ENCODE measurements around the gene C2orf74. TPM values are rescaled to one million over a fixed set of nuclear protein-coding genes. Genes with fewer than 3 reads are reported as not detected.
"Not testable (repeated sequence)": the region's sequence is repeated elsewhere in the genome, so short reads cannot be mapped to it uniquely, and the experiment has no call there.

C2orf74 gene
- polyA plus RNA-seq, 1 donor = 20.9 TPM

DNA sequence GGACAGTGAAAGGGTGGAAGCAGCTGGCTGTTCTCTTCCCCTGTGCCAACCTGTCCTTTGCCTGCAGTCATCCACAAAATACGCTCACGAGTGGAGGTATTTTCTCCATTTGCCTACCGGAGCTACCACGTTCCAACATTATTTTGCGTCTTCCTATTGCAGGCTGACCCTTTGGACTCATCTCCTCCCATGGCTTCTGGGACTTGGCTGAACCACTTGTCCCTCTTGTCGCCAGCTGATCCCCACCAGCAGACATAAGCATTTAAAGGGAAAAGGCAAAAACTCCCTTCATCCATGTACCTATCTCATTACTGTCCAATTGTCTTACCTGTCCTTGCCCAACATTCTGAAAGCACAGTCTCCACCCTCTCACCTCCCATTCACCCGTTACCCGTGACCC is 13.0 kb downstream of the C2orf74 start:
- DNase-seq = no peak

DNA sequence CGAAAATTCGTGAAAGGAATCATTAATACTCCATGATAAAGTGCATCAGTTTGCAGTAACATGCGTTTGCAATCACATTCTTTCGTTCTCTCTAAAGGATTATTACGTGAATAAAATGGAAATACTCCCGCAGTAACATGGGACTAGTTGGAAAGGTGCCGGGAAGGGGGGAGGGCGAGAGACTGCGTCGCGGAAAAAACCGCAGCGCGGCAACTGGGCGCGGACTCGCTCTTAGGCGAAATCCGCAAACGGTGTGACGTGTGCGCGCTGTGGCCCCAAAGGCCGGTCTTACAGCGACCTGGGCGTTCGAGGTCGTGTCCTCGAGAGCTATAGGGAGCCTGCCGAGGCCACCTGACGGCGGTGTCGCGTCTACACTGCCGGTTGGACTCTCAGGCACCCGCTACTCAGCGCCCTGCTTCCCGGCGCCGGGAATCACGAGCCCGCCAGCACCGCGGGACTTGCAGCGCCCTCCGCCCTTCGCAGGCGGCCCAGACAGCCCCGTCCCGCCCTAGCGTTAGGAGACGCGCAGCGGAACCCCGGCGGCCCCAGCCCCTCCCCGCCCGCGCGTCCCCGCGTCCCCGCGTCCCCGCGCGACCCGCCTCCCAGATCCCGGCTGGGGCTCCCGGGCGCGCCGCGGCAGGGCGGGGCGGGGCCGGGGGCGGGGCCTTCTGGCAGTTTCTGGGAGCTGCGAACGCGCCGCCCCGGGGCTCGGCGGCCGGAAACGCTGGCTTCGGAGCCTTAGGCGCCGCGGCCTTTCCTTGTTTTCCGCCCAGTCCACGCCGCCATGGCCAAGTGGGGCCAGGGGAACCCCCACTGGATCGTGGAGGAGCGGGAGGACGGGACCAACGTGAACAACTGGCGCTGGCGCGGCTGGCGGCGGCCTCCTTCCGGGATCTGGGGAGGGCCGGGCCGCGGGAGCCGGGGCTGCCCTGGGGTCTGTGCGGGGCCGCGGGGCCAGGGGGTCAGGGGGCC is 15.1 kb downstream of the C2orf74 start:
- DNase-seq = peak; percentile 96

DNA sequence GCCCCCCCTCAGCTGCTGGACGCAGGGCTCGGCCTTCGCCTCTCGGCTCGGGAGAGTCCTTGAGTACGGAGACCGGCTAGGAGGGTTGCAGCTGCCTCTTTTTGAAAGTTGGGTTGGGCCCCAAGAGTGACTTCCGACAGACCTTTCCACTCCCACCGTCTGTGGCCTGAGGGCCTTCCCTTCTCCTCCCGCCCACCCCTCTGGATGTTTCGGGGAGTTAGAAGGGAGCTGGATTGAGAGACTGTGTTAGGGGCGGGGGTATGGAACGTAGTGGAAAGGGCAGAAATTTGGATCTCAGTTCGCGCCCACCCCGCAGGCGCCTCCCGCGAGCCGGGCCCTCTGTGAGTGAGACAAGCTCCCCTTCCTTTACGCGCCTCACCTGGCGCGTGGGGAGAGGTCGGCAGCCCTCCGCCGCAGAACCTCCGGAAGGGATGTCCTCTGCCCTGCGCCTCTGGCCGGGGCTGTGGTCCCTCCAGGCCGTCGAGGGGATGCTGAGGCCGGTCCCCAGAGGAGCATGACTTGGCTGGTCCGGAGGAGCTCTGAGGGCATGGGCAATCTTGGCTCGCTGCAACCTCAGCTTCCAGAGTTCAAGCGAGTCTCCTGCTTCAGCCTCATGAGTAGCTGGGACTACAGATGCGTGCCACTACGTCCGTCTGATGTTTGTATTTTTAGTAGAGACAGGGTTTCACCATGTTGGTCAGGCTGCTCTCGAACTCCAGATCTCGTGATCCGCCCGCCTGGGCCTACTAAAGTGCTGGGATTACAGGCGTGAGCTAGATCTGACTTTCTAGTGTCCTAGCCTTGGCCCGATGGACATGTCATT is 15.9 kb downstream of the C2orf74 start:
- peak; percentile 59 for DNase-seq

DNA sequence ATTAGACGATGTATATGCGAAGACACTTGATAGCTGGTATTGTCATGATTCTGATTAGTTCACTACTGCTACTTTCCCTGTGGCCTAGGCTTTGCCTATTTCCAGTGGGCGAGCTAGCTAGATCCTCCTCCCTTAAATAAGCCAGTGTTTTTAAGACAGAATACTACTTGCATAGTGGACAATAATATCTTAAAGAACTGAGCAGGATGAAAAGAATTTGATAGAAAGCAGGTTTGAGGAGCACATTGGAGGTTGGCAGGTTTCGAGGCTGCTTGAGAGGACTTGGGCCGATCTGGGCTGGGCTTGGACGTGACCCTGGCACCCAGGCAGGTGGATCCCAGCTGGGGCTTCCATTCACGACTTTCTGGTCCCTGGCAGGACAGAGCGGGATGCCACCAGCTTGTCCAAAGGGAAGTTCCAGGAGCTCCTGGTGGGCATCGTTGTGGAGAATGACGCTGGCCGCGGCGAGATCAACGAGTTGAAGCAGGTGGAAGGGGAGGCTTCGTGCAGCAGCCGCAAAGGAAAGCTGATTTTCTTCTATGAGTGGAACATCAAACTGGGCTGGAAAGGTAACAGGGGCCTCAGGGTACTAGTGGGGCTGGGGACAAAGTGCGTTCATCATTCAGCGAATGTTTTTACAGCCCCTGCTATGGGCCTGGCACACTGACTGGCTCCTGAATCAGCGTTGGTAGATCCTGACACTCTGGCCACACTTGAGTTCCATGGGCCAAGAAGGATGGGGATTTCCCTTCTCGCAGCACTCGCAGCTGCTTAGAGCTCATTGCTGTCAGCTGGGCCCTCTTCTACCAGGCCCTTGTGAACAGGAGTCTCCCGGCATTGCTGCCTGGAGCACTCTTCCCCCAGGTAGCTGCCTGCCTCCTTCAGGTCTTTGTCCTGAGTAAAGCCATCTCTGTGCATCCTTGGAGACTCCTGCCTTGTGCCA is 16.9 kb downstream of the C2orf74 start:
- DNase-seq = no peak

DNA sequence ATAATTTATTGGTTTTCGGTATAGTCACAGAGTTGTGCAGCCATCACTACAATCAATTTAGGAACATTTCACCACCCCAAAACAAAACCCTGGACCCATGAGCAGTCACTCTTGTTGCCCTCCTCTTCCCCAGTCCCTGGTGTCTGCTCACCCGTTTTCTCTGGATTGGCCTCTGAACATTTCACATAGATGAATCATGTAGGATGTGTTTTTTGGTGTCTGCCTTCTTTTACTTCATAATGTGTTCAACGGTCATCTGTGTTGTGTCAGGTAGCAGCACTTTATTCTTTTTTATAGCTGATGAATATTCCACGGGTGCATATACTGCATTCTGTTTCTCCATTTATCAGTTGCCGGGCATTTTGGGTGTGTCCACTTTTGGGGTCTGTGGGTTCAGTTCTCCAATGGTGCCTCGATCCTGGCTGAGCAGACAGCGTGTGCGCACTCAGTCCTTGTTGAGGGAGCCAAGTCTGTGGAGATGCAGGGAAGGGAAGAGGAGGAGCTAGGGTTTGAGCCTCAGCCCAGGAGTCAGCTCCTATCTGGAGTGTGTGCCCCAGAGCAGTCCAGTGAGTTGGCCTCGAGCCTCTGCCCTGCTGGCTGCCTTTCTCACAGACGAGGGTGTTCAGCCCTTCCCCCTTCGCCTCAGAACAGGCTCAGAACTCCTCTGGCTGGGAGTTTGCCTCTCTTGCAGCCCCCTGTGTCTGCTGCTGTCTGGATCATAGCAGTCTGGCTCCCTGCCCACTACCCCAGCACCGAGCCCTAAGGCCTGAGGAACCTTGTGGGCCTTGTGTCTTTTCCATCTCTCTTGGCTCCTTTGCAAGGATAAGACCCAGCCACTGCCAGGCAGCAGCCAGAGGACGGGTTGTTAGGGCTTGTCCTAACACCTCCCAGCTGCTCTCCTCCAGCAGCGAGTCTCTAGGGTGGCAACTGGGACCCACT is 18.0 kb downstream of the C2orf74 start:
- DNase-seq = peak; percentile 47

DNA sequence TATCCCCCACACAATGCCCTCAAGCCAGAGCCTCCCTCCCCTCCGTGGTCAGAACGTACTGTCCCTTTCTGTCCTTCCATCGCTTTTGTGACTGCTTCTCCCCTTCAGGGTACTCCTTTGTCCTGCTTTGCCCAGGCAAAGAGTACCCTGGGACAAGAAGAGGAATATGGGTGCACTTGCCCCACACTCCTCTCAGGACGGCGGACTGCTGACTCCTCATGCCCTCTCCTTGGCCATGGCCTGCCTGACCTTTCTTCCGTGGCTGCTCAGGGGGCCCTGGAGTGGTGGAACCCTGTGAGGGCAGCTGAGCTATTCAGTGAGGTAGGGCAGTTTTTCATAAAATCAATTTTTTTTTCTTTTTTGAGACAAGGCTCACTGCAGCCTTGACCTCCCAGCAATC is 18.7 kb downstream of the C2orf74 start:
- no peak for DNase-seq

DNA sequence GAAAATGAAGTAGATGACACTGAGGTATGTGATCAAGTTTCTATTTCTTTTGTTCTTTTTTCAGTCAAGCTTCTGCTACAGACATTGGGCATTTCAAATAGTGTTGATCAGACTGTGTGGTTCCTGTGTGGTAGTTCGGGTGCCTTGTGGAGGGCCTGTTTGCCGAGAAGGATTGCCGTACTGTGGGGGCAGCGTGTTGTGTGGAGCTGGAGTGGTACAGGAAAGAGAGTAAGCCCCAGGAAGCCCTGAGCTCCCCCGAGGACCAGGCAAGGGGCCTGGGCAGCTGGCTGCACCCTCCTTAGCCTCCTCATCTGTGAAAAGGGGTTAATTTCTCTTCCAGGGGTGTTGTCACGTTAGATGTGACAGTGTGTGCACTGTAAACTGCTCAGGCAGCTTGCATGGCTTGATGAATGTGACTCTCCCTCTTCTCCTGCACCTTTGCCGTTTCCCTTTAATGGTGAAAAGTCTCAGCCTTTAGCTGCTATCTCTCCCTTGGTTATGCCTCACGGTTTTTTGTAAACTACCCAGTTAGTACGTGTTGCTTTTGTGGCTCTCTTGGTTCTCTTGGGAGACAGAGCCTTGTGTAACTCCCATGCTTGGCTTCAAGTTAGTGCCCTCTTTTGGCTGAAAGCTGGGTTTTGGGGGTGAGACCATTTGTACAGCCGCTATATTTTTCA is 19.5 kb downstream of the C2orf74 start:
- no peak for DNase-seq

DNA sequence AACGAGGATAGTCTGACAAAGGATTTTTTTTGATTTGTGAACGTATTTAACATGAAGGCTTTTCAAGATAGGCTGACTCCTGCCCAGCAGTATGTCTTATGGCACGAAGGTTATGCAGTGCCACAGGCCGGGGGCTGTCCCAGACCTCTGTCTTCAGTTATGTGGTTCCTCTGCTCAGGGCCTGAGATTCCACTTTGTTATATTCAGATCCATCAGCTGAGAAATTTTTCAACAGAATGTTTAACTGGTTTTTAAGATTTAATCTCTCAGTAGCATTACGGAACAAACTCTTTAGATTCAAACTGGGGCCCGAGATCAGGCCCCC is 20.0 kb downstream of the C2orf74 start:
- DNase-seq = no peak

DNA sequence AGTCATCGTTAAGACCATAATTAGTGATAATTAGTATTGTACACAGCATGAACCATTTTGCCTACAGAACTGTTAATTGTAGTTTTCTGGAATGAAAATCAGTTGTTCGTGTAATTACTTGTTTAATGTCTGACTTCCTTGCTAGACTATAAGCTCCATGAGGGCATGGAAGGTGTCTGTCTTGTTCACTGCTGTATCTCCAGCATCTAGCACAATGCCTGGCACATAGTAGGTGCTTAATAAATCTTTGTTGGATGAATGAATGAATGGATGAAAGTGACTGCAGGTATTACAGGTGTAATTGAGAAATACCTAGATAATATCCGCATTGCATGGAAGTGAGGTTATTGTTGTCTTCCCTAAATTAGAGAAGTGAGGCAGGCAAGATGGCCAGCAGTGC is 21.8 kb downstream of the C2orf74 start:
- DNase-seq = no peak

DNA sequence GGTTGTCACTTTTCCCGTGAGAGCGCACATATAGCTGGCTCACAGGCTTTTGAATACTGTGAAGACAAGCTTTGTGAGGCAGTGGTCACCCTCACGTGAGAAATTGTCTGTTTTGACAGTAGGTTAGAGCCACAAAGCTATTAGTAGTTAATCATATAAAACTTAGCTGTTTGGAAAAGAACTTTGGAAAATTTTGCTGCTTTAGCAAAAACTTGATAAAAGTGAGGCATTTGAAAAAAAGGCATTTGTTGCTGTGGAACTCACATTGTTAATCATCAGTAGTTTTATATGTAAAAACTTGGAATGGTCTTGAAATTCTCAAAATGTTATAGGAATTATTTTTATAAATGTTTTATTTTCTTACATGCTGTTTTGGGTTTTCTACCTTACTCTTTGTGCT is 22.3 kb downstream of the C2orf74 start:
- no peak for DNase-seq

DNA sequence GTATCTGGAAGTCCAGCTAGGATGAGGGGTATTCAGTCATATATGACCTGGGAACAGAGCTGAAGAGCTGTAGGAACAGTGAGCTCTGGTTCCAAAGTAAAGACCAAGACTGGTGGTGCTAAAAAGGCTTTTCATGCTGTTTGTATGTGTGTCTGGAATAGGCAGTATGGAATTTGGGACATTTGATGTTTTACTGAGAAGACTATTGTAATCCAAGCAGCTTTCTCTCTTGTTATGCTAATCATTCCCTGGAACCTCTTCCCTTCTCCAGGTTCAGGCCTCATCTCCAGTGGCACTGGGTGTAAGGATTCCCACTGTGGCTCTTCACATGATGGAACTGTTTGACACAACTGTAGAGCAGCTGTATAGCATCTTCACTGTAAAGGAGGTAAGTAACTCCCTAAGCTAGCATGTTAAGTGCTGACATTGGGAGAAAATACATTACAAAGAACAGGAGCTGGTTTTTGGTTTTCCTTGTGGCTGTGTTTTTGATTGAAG is 23.3 kb downstream of the C2orf74 start:
- DNase-seq = no peak

DNA sequence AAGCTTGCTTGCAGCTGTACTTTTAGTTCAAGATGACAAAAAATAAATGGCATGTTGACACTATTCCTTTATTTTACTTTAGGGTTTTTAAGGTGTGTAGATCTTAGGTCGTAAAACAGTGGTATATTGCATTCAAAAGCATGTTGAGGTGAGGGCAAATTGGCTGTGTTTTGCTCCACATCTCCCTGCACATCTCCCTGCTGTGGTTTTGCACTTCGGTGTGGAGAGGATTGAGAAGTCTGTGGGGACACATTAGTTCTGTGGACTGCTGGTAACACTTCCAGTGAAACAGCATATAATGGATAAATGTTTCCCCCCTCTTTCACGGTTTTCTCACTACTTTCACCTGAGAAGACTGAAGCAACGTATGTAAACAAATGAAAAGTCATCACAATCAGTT is 25.1 kb downstream of the C2orf74 start:
- no peak for DNase-seq

DNA sequence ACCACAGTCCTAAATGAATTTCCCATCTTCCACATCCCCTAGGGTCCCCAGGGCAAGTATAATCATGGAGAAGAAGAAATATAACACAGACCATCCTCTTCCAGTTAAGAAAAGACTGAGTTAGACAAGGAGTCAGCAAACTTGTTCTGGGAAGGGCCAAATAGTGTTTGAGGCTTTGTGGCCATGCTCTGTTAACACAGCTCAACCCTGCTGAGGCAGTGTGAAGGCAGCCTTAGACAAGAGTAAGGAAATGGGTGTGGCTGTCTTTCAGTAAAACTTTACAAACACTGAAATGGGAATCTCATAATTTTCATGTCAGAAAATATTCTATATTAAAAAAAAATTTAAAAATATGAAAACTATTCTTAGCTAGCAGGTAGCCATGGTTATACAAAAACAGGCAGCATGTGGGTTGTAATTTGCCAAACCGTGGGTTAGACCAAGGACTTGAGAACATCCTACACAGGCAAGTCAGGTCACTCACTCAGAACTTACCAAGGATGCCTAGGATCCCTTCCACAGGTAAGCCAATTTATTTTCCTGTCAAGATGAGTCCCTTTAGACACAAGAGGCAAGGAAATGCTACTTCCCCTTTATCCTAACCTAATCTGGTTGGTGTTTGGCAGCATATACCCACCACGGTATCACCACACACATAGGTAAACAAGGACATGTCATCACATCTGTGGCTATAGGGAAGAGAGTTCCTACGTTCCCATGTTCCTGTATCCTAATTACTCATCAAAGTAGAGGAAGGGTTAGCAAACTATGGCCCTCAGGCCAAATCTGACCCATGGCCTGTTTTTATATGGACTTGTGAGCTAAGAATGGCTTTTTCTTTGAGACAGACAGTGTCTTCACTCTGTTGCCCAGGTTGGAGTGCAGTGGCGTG is 31.9 kb downstream of the C2orf74 start:
- no peak for DNase-seq

DNA sequence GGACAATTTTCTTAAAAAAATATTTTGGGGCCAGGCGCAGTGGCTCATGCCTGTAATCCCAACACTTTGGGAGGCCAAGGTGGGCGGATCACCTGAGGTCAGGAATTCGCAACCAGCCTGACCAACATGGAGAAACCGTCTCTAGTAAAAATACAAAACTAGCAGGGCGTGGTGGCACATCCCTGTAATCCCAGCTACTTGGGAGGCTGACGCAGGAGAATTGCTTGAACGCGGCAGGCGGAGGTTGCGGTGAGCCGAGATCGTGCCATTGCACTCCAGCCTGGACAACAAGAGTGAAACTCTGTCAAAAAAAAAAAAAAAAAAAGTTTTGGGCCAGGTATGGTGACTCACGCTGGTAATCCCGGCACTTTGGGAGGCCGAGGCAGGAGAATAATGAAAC is 32.7 kb downstream of the C2orf74 start:
- not testable (repeated sequence) for DNase-seq

DNA sequence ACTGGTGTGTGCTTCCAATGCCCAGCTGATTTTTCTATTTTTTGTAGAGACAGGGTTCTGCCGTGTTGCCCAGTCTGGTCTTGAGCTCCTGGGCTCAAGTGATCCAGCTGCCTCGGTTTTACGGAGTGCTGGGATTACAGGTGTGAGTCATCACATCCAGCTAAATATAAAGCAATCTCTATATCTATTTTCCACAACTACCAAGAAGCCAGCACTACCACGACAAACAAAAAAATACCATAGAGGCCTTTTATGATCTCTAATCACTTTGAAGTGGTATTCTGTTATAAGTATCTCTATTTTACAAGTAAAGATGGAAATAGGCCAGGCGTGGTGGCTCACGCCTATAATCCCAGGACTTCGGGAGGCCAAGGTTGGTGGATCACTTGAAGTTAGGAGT is 34.7 kb downstream of the C2orf74 start:
- DNase-seq = no peak

DNA sequence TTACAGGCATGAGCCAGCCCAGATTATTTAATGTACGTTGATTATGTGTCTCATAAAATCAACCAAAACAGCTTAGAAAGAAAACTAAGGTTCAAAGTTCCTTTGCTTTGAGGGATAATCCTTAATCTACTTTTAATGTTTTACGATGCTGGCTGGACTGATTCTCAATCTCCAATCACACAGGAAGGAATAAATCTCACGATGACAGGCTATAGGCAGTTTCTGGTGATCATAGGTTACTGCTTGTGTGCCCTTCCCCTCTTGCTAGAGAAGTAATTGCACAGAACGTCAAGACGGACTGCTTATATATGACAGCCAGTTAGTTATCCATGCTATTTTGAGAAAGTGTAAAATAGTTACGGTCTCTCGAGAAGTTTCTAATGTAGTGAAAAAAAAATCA is 43.1 kb downstream of the C2orf74 start:
- no peak for DNase-seq

DNA sequence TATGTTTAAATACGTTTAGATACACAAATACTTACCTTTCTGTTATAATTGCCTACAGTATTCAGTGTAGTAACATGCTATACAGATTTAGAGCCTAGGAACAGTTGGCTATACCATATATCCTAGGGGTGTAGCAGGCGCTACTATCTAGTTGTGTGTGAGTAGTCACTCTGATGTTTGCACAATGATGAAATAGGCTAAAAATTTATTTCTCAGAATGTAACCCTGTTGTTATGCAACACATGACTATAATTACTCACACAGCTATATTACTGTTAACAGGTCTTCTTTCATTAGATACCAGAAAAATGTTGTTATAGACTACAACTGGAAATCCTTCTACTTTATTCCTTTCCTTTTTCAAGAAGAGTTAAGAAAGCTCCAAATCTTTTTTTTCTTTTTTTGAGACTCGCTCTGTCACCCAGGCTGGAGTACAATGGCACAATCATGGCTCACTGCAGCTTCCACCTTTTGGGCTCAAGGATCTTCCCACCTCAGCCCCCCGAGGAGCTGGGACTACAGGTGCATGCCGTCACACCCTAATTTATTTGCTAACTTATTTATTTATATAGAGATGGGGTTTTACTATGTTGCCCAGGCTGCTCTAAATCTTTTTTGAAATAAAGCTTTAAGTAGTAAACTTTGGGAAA is 48.5 kb downstream of the C2orf74 start:
- no peak for DNase-seq

DNA sequence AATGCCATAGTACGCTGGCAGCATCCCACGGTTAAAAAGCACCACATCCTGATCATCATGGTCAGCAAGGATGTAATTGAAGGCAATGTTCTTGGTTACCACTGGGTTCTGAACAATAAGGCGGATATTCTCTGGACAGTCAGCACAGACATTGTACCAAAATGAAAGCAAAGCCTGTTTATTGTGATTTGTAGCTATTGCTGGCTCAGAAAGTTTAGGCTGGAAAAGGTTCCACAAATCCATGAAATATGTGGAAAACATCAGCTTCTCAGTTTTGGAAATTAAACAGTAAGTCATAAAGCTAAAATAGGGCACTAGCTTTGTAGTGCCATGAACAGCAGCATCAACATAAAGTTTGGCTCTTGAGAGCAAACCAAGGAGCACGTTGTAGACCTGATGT is 52.2 kb downstream of the C2orf74 start:
- no peak for DNase-seq
